HG02943 (cell line): ENCODE results near the gene SHISA7.
"Not testable (repeated sequence)": the region's sequence is repeated elsewhere in the genome, so short reads cannot be mapped to it uniquely, and the experiment has no call there.

ENCODE experiments used
- ATAC-seq: cut with Tn5 transposase; IDR thresholded peaks from one replicate; pipeline ENCODE4 v1.9.1; 2021; ENCODE audit warnings: mild to moderate bottlenecking, low read depth, moderate library complexity; ENCODE audit not compliant: unreplicated experiment

SHISA7 gene

DNA sequence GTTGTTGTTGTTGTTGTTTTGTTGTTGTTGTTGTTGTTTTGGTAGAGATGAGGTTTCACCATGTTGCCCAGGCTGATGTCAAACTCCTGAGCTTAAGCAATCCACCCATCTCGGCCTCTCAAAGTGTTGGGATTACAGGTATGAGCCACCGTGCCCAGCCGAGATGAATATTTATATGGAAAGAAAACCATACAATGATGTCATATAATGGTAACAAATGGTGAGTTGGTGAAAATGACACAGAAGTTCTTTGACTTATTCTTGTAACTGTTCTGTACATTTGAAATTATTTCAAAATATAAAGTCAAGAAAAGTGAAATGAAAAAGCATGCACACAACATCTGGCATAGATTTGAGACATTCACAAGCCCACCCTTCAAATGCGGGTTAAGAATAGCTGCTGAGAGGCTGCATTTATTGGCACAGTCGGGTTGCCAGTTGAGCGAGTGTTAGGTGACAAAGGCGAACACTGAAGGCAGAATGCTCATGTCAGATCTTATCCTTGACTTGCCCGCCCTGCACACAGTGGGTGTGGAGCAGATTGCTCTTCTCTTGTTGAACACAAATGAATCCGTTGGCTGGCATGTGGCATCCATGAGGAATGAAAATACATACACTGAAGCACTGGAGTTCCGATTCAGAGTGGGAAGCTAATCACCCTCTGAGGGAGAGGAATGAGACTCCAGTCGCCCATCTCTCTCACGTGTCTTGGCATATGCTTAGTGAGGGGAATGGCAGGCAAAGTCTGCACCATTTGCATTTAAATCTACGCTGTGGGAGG, 19.7 kb downstream of the SHISA7 start:
- ATAC-seq = no peak

- ATAC-seq = not testable (repeated sequence)
Observed at GRCh38 chr19:55421281-55421680, 21.8 kb downstream of the SHISA7 start.

- ATAC-seq = no peak
Observed at GRCh38 chr19:55419624-55420236, 23.4 kb downstream of the SHISA7 start.

DNA sequence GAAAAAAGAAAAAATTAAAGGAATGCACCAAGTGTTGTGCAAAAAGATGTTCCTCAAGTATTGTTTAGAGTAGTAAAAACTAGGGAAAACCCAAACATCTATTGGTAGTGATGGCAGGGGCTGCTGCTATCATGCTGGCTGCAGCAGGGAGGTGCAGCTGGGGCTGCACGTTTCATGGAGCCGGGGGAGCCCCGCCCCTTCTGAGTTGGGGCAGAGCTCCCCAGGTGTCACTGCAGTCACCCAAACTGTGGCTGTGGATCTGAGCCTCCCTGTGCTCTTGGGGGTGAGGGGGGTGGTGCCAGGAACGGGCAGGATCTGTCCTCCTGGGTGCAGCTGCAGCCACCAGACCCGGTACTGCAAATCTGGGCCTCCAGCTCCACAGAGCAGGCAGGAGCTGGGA, 24.0 kb downstream of the SHISA7 start:
- ATAC-seq = no peak

DNA sequence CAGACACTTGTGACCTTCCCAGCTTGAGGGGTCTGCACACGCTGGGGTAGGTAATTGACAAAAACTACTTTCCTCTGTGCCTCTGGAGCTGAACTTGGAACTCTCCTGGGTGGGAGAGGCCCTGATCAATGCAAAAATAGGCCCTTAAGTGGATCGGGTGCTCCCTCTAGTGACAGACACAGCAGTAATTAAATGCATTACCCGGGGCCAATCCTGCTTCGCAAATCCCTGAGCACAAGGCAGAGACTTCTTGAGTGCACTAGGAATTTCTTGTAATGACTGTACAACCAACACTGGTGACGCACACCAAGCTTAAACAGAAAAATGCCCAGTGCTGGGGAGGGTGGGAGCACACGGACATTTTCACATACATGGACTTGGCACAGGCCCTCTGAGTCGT, 24.9 kb downstream of the SHISA7 start:
- no peak for ATAC-seq

DNA sequence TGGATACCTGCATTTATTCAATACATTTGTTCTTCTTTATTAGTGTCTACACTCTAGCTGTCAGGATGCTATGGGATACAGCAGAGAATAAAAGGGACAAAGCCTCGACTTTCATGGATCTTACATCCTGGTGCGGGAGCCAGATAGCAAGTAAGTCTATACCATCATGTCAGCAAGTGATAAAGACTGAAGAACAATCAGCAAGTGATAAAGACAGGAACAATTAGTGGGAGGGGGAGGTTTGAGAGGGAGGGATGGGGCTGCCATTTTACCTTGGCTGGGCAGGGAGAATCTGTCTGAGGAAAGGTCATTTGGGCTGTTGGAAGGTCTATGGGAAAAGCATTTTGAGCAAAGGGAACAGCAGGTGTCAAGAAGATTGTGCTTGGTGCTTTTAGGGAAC, 32.9 kb downstream of the SHISA7 start:
- ATAC-seq = no peak

DNA sequence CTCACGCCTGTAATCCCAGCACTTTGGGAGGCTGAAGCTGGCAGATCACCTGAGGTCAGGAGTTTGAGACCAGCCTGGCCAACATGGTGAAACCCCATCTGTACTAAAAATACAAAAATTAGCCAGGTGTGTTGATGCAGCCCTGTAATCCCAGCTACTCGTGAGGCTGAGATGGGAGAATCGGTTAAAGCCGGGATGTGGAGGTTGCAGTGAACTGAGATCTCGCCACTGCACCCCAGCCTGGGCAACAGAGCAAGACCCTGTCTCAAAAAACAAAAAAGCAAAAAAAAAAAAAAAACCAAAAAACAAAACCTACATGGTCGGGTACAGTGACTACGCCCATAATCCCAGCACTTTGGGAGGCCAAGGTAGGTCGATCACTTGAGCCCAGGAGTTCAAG, 33.9 kb downstream of the SHISA7 start:
- not testable (repeated sequence) for ATAC-seq

DNA sequence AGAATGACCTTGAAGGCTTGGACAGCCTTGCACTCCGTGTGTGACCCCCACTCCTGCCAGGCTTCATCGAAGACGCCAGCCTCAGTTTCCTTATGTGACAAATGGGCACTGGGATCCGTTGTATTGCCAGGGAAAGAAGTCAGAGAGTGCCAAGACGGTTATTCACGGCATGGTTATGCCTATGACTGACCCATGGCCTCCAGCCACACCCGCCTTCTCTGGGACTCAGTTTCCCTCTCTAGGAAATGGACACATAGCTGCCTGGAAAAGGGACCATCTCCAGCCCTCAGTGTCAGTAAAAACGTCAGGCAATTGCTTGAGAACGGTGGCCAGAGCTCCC, 34.6 kb downstream of the SHISA7 start:
- ATAC-seq = no peak

DNA sequence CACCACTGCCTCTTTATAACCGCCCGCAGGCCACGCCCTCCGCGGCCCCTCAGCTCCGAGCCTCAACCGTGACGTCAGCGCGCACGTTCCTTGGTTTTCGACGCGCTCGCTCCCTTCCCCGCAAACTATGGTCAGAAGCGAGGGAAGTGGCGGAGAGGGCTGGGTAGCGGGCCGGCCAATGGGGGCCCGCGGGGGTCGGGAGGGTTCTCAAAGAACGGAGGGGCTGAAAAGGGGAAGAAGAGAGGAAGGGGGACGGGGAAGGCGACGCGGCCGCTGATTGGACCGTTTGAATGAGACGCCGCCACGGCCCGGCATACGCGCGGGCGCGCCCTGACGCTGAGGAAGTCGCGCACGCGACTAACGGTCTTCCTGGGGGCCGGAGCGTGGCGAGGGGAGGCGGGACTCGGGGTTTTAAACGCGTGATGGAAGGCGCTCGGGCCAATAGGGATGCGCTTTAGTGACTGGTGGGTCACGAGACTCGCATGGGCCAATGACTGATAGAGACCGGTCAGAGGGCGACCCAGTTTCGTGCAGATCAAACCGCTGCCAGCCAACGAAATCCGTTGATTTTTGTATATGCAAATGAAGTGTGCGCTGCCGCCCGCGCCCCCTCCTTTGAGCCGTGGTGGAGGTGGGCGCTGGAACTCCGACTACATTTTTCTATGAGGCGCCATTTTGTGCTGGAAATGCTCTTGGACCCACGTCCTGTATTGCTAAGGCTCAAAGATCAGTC, 35.1 kb downstream of the SHISA7 start:
- ATAC-seq = peak; percentile 91

DNA sequence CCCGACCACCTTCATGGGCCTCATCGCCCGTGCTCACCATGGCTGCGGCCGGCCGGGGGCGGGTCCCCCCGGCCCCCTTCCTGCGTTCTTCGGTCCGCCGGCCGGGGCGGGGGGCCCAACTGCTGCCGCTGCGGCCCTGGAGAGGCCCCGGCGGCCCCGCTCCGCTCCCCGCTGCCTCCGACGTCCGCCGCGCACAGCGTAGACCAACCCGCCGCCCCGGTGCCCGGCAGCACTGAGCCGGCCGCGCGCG, 35.6 kb downstream of the SHISA7 start, which contains the start of gene UBE2S:
Gene UBE2S, minus strand, starts transcription at position 239 of the 250 bp plus-strand sequence. Its CDS starts 199 bp downstream, at position 40.
- ATAC-seq = not testable (repeated sequence)

DNA sequence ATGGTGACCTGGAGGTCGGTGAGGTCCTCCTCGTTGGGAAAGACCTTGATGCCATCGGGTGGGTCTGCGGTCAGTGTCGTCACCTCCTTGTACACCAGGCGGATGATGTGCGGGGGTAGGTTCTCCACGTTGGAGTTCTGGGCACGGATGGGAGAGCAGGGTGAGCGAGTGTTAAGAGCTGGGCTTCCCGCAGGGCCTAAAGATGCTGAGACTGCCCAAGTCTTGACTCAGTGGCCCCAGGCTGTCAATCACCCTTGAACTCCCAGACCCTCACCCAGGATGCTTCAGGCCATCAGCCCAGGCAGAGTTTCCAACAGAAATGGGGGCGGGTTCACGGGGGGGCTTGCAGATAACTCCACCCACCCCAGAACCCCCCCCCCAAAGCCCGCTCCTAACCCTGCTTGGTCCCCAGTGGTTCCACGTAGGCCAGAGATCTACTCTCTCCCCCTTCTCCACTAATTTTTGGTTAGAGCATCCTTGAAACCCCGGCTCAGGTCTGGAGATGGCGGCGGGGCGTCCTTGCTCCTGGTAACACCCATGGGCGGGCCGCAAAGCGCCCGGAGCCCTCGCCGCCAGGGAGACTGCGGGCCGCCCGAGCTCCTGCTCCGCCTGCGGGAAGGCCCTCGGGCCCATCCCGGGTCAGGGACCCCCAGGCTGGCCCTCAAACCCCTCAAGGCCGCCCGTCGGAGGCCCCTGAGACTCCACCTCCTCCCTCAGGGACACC, 36.1 kb downstream of the SHISA7 start:
- peak; percentile 0 for ATAC-seq

GRCh38 chr19:55406091-55406825, 36.8 kb downstream of the SHISA7 start:
- ATAC-seq = no peak

- ATAC-seq = no peak
Observed at GRCh38 chr19:55405638-55406037, 37.5 kb downstream of the SHISA7 start.

DNA sequence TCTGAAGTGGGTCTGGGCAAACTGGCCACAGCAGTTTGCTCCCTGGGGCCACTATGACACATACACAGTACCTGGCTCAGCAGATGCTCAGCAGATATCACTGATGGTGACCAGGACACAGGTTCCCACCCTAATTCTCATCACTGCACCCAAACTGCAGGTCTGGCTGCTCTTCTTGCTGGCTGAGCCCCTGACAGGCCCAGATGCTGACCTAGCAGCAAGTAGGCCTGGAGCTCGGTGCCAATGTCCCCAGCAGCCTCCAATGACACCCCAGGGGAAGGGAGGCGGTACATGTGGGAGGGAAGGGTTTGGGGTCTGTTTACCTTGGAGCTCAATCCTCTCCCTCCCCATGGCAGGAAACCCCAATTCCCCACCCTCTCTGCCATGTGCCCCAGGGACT, 40.6 kb downstream of the SHISA7 start:
- ATAC-seq = no peak

GRCh38 chr19:55401390-55401789, 41.7 kb downstream of the SHISA7 start:
- not testable (repeated sequence) for ATAC-seq

GRCh38 chr19:55400281-55401087, 42.6 kb downstream of the SHISA7 start:
- ATAC-seq = no peak

GRCh38 chr19:55398200-55398925, 44.7 kb downstream of the SHISA7 start:
- ATAC-seq = no peak

GRCh38 chr19:55392820-55393761, 50.0 kb downstream of the SHISA7 start:
- ATAC-seq = no peak
